ENCODE results near the gene RPL7A. TPM values are rescaled to one million over a fixed set of nuclear protein-coding genes. Genes with fewer than 3 reads are reported as not detected.

Gene RPL7A
- total and polyA plus RNA-seq, 2 of the 13 experiments (the other 11 are each of a cell fraction or from before 2014, with no cell fraction given) = 2,401 to 2,938 TPM

- TF ChIP-seq ZNF318 (CRISPR knock-in tag; IDR thresholded peaks at IDR 0.05) (0 out of 2 replicates have a peak, but pooled peaks have one; percentile 58), ZNF276 (CRISPR knock-in tag; IDR thresholded peaks at IDR 0.05; ENCODE audit: low read depth) (peak; percentile 57; the same call in 1 of the 2 replicates), ZNF121 (CRISPR knock-in tag; IDR thresholded peaks at IDR 0.05) (0 out of 2 replicates have a peak, but pooled peaks have one; percentile 23), ZNF317 (CRISPR knock-in tag; IDR thresholded peaks at IDR 0.05) (peak; percentile 64; the same call in 1 of the 2 replicates), RFX3 (CRISPR knock-in tag; IDR thresholded peaks at IDR 0.05) (peak; percentile 14; the same call in 1 of the 2 replicates), MEIS2 (CRISPR knock-in tag; IDR thresholded peaks at IDR 0.05) (peak; percentile 51; the same call in 1 of the 2 replicates), ZNF709 (CRISPR knock-in tag; IDR thresholded peaks at IDR 0.05) (peak; percentile 45; the same call in 1 of the 2 replicates), ZBTB4 (CRISPR knock-in tag; IDR thresholded peaks at IDR 0.05; ENCODE audit: borderline replicate concordance) (0 out of 2 replicates have a peak, but pooled peaks have one; percentile 8), ELK4 (CRISPR knock-in tag; IDR thresholded peaks at IDR 0.05; ENCODE audit: borderline replicate concordance) (no peak), ZNF274 (CRISPR knock-in tag; IDR thresholded peaks at IDR 0.05) (peak; percentile 96; the same call in 1 of the 2 replicates), PREB (CRISPR knock-in tag; IDR thresholded peaks at IDR 0.05) (no peak)
These were observed at the start of gene RPL7A, which contains the start of gene MED22 (continued) for GRCh38 chr9:133347985-133348717.

All from HepG2 (cell line).